Measurements from ENCODE around the gene DDX6. TPM values are rescaled to one million over a fixed set of nuclear protein-coding genes. Genes with fewer than 3 reads are reported as not detected.
A peak's percentile ranks its signal among the peaks of the same experiment; 100 is the strongest.
"Not testable (repeated sequence)": the region's sequence is repeated elsewhere in the genome, so short reads cannot be mapped to it uniquely, and the experiment has no call there.

DDX6 gene
- 42.2 and 70.8 TPM in 2 replicates for total RNA-seq (2014; rRNA removed; shearing (Covaris generic))

- peak; percentile 84 for DNase-seq (ENCODE audit: low read depth)
These were observed at the start of gene DDX6 for GRCh38 chr11:118791111-118791960. Gene DDX6 (minus strand): TSS chr11:118791164. CDS start chr11:118786251, 4,913 bp downstream.

- no peak for DNase-seq (ENCODE audit: low read depth)
These were observed 48.1 kb upstream of the DDX6 start for GRCh38 chr11:118838905-118839553.

GRCh38 chr11:118837868-118838267, 46.9 kb upstream of the DDX6 start:
- no peak for DNase-seq (ENCODE audit: low read depth)

- peak; percentile 12 for DNase-seq (ENCODE audit: low read depth)
These were observed 43.6 kb upstream of the DDX6 start for GRCh38 chr11:118834427-118835028.

- no peak for DNase-seq (ENCODE audit: low read depth)
These were observed 36.2 kb upstream of the DDX6 start for GRCh38 chr11:118827118-118827517.

GRCh38 chr11:118822936-118823510, 32.1 kb upstream of the DDX6 start:
- not testable (repeated sequence) for DNase-seq (ENCODE audit: low read depth)

GRCh38 chr11:118820412-118821357, 29.7 kb upstream of the DDX6 start:
- peak; percentile 97 for DNase-seq (ENCODE audit: low read depth)

GRCh38 chr11:118820025-118820379, 29.0 kb upstream of the DDX6 start:
- DNase-seq (ENCODE audit: low read depth), result not testable (repeated sequence)

- DNase-seq (ENCODE audit: low read depth), result no peak
These were observed 28.5 kb upstream of the DDX6 start for GRCh38 chr11:118819334-118820024.

- DNase-seq (ENCODE audit: low read depth), result no peak
These were observed 27.2 kb upstream of the DDX6 start for GRCh38 chr11:118818130-118818529.

GRCh38 chr11:118813551-118813950, 22.6 kb upstream of the DDX6 start:
- no peak for DNase-seq (ENCODE audit: low read depth)

GRCh38 chr11:118812485-118812884, 21.5 kb upstream of the DDX6 start:
- DNase-seq (ENCODE audit: low read depth), result no peak

GRCh38 chr11:118807800-118808778, 17.1 kb upstream of the DDX6 start:
- DNase-seq (ENCODE audit: low read depth), result no peak

- no peak for DNase-seq (ENCODE audit: low read depth)
These were observed 15.4 kb upstream of the DDX6 start for GRCh38 chr11:118806400-118806799.

GRCh38 chr11:118804094-118804493, 13.1 kb upstream of the DDX6 start:
- DNase-seq (ENCODE audit: low read depth), result no peak

- no peak for DNase-seq (ENCODE audit: low read depth)
These were observed 8.4 kb upstream of the DDX6 start for GRCh38 chr11:118799372-118799771.

GRCh38 chr11:118797510-118797909, 6.5 kb upstream of the DDX6 start:
- DNase-seq (ENCODE audit: low read depth), result no peak

- peak; percentile 13 for DNase-seq (ENCODE audit: low read depth)
These were observed 1.7 kb upstream of the DDX6 start for GRCh38 chr11:118792570-118793124.

GRCh38 chr11:118791961-118792569, 1.1 kb upstream of the DDX6 start:
- DNase-seq (ENCODE audit: low read depth), result no peak
